GM12878 (cell line): Measurements from ENCODE around the gene KCNAB2. TPM values are rescaled to one million over a fixed set of nuclear protein-coding genes. Genes with fewer than 3 reads are reported as not detected.

Source experiments
- ATF3 ChIP-seq: IDR thresholded peaks from 2 replicates; pipeline ENCODE4 v1.6.1; 2011; ENCODE audit warnings: low read depth, mild to moderate bottlenecking, low read length, moderate library complexity, borderline replicate concordance; ENCODE audit errors: extremely low read depth
- CEBPZ ChIP-seq: fragments of 150-350 bp; IDR thresholded peaks from 2 replicates; pipeline ENCODE4 v1.6.1; 2016; ENCODE audit warnings: low read depth, low read length
- CTCF ChIP-seq, 3 experiments: IDR thresholded peaks in 2 of 3; conservative IDR thresholded peaks in 1 of 3; 2 replicates each; pipeline ENCODE4 v1.5.1; 2011; ENCODE audit warnings: low read depth in 3 of 3, low read length in 3 of 3, mild to moderate bottlenecking in 3 of 3, control low read depth in 2 of 3, moderate library complexity in 2 of 3, inconsistent platforms in 1 of 3, mixed read lengths in 1 of 3; ENCODE audit not compliant: control insufficient read depth in 2 of 3, insufficient read depth in 1 of 3; ENCODE audit errors: extremely low read depth in 1 of 3
- ELK1 ChIP-seq: IDR thresholded peaks from 2 replicates; pipeline ENCODE4 v1.6.1; 2012; ENCODE audit warnings: low read depth, low read length, improper control_type of control experiment
- FOXK2 ChIP-seq: fragments of 450-650 bp; IDR thresholded peaks from 2 replicates; pipeline ENCODE4 v1.6.1; 2017; ENCODE audit warnings: mild to moderate bottlenecking, moderate library complexity
- HCFC1 ChIP-seq: fragments of 150-350 bp; IDR thresholded peaks from 2 replicates; pipeline ENCODE4 v1.6.1; 2014; ENCODE audit warnings: low read length
- IKZF1 ChIP-seq: fragments of 450-650 bp; conservative IDR thresholded peaks from 2 replicates; pipeline ENCODE4 v1.6.1; 2017; ENCODE audit warnings: antibody characterized with exemption, mild to moderate bottlenecking
- MTA3 ChIP-seq: IDR thresholded peaks from 2 replicates; pipeline ENCODE4 v1.6.1; 2012; ENCODE audit warnings: low read length, inconsistent platforms, borderline replicate concordance
- PAX5 ChIP-seq: IDR thresholded peaks from 2 replicates; pipeline ENCODE4 v1.6.1; 2011; ENCODE audit warnings: low read depth, low read length, borderline replicate concordance
- SMAD1 ChIP-seq: fragments of 450-650 bp; IDR thresholded peaks from 2 replicates; pipeline ENCODE4 v1.6.1; 2018; ENCODE audit warnings: mild to moderate bottlenecking, low read depth; ENCODE audit not compliant: partially characterized antibody
- TCF12 ChIP-seq: IDR thresholded peaks from 2 replicates; pipeline ENCODE4 v1.6.1; 2011; ENCODE audit warnings: low read depth, mild to moderate bottlenecking, low read length
- polyA plus RNA-seq, 11 experiments: library from polyadenylated mRNA; depleted of rRNA in 4 of 11; unstranded in 6 of 11; stranded (reverse) in 5 of 11; fragments of >200 nt; fragmentation: Nextera tagmentation in 4 of 11; fragmentation: Illumina TruSeq in 1 of 11; extraction: Ambion mirVana in 4 of 11; extraction: Trizol in 1 of 11; gene quantifications; 1 replicate in 1 of 11; 2 replicates in 10 of 11; pipeline versions ENCODE4 v1.2.1 to v1.2.3, GENCODE V29; 2011 to 2016; ENCODE audit warnings: inconsistent platforms in 2 of 11, missing spikeins in 2 of 11, low read depth in 1 of 11
- total RNA-seq, 4 experiments: library from RNA; depleted of rRNA in 3 of 4; stranded (reverse); fragments of >200 nt in 3 of 4; fragmentation: Illumina TruSeq in 1 of 4; extraction: Trizol in 1 of 4; gene quantifications; 2 replicates each; pipeline versions ENCODE4 v1.2.1 to v1.2.3, GENCODE V29; 2013 to 2021
- TF ChIP-seq, protein P1 (sequence below): fragments of 450-650 bp; IDR thresholded peaks from 2 replicates; pipeline ENCODE4 v1.6.1; 2014; ENCODE audit warnings: mild to moderate bottlenecking
- TF ChIP-seq, protein P2 (sequence below): fragments of 450-650 bp; IDR thresholded peaks from 2 replicates; pipeline ENCODE4 v1.6.1; 2016; ENCODE audit warnings: mild to moderate bottlenecking
- TF ChIP-seq, protein P3 (sequence below): fragments of 450-650 bp; IDR thresholded peaks from 2 replicates; pipeline ENCODE4 v1.6.1; 2017; ENCODE audit warnings: borderline replicate concordance

The KCNAB2 gene
- total and polyA plus RNA-seq, 10 of the 15 experiments (the other 5 are each of a cell fraction or from before 2014, with no cell fraction given): 2.9 to 123 (median 62.4) TPM

GRCh38 chr1:6028042-6028850 is 17.4 kb upstream of the KCNAB2 start (continued):
- TF ChIP-seq, protein P1, sequence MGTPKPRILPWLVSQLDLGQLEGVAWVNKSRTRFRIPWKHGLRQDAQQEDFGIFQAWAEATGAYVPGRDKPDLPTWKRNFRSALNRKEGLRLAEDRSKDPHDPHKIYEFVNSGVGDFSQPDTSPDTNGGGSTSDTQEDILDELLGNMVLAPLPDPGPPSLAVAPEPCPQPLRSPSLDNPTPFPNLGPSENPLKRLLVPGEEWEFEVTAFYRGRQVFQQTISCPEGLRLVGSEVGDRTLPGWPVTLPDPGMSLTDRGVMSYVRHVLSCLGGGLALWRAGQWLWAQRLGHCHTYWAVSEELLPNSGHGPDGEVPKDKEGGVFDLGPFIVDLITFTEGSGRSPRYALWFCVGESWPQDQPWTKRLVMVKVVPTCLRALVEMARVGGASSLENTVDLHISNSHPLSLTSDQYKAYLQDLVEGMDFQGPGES: no peak
- TF ChIP-seq FOXK2: no peak
- TF ChIP-seq IKZF1: peak; percentile 67
- TF ChIP-seq, protein P2, sequence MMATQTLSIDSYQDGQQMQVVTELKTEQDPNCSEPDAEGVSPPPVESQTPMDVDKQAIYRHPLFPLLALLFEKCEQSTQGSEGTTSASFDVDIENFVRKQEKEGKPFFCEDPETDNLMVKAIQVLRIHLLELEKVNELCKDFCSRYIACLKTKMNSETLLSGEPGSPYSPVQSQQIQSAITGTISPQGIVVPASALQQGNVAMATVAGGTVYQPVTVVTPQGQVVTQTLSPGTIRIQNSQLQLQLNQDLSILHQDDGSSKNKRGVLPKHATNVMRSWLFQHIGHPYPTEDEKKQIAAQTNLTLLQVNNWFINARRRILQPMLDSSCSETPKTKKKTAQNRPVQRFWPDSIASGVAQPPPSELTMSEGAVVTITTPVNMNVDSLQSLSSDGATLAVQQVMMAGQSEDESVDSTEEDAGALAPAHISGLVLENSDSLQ: no peak
- no peak for TF ChIP-seq ATF3
- no peak for TF ChIP-seq SMAD1
- peak in 2 of 3 experiments; percentile 22 to 26; a peak in 2 of 6 replicates for TF ChIP-seq CTCF (IDR thresholded peaks at IDR 0.05 in 2 of 3, conservative IDR thresholded peaks at IDR 0.05 in 1 of 3; ENCODE audit: control insufficient read depth in 2 of 3, extremely low read depth in 1 of 3, insufficient read depth in 1 of 3, low read depth in 3 of 3, low read length in 3 of 3)
- no peak for TF ChIP-seq CEBPZ
- TF ChIP-seq, protein P3, sequence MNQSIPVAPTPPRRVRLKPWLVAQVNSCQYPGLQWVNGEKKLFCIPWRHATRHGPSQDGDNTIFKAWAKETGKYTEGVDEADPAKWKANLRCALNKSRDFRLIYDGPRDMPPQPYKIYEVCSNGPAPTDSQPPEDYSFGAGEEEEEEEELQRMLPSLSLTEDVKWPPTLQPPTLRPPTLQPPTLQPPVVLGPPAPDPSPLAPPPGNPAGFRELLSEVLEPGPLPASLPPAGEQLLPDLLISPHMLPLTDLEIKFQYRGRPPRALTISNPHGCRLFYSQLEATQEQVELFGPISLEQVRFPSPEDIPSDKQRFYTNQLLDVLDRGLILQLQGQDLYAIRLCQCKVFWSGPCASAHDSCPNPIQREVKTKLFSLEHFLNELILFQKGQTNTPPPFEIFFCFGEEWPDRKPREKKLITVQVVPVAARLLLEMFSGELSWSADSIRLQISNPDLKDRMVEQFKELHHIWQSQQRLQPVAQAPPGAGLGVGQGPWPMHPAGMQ: no peak
- TF ChIP-seq PAX5: peak; percentile 33; the same call in 1 of the 2 replicates
- TF ChIP-seq ELK1: no peak
- TF ChIP-seq TCF12: no peak
- no peak for TF ChIP-seq MTA3
- TF ChIP-seq HCFC1: no peak
